ENCODE results near the gene NPHS1. TPM values are rescaled to one million over a fixed set of nuclear protein-coding genes. Genes with fewer than 3 reads are reported as not detected.

Gene NPHS1
- total and polyA plus RNA-seq, 2 of the 8 experiments (the other 6 are each of a cell fraction or from before 2014, with no cell fraction given): 1.3 to 1.4 TPM

- TF ChIP-seq CTBP2 (IDR thresholded peaks at IDR 0.05; ENCODE audit: borderline replicate concordance, insufficient read depth, insufficient read length, low read length) (peak; percentile 40), EZH2 (IDR thresholded peaks at IDR 0.05; ENCODE audit: low read depth, low read length, severe bottlenecking) (peak; percentile 26)
Measured at GRCh38 chr19:35843676-35844481, 8.4 kb downstream of the NPHS1 start (continued).
